IPS DF 19.7 (cell line): ENCODE results near the gene TBC1D32.
"Not testable (repeated sequence)": the region's sequence is repeated elsewhere in the genome, so short reads cannot be mapped to it uniquely, and the experiment has no call there.

Experiments used
- DNase-seq: peaks from one replicate; pipeline ENCODE4 v3.0.0-alpha.2; 2013; ENCODE audit warnings: low read depth, low spot score

Gene TBC1D32

GRCh38 chr6:121134922-121135321 is 199.4 kb downstream of the TBC1D32 start:
- DNase-seq = no peak

DNA sequence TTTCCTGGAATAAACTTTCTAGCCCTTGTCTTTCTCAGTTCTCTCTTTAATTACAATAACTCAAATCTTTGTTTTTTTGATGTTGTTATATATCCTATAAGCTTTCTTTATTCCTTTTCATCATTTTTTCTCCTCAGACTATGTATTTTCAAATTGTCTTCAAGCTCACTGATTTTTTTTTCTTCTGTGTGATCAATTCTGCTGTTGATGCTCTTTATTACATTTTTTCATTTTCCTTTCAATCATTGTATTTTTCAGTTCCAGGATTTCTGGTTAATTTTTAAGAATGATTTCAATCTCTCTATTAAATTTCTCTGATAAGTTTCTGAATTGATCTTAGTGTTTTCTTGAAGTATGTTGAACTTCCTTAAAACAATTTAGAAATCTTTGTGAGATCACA is 209.7 kb downstream of the TBC1D32 start:
- no peak for DNase-seq

- DNase-seq = no peak
Measured at GRCh38 chr6:121112356-121112755, 221.9 kb downstream of the TBC1D32 start.

DNA sequence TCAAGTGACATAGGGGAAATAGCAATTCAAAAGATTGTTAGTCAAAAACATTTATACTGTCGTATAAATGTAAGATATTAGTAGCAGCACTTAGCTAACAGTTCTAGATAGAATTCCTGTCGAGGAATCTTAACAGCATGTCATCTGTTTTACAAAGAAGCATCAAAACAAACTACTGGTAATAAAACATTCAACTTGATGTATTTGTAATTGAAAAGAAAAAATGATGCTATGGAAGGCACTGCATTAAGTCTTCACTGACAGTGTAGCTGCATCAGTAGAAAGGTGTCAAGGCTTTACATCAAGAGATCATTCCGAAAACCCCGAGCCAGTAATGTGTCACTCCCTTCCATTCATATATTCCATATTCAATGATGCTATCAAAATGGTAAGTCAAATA is 223.5 kb downstream of the TBC1D32 start:
- no peak for DNase-seq

GRCh38 chr6:121106962-121107361 is 227.3 kb downstream of the TBC1D32 start:
- no peak for DNase-seq

- DNase-seq = no peak
Measured at GRCh38 chr6:121105461-121105860, 228.8 kb downstream of the TBC1D32 start.

DNA sequence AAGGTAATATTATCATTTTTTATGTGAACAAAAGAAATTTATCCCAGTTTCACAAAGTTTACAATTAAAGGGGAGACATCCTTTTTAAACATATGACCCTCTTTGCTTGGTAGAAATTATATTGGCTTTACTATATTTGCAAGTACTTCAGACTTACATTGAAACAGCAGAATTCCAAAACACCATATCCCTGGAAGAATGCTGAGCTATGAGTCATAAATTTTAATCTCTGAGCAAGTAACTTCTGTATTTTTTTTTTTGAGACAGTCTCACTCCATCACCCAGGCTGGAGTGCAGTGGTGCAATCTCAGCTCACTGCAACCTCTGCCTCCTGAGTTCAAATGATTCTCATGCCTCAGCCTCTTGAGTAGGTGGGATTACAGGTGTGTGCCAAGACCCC is 240.4 kb downstream of the TBC1D32 start:
- no peak for DNase-seq

DNA sequence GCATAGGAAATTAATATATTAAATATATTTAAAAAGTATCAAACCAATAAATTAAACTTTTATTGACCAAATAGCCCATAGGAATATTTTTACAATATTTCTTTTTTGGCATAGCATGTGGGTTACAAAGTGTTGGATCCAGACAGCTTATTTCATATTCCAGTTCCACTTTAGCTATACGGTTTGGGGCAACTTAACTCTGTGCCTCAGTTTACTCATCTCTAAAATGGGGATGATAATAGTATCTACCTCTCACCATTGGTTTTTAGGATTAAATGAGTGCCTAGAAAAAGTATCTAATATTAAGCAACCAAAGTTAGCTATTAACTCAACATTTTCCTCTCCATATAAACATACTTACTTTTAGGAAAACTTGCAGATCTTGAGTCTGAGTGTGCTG is 243.8 kb downstream of the TBC1D32 start:
- DNase-seq = no peak

- DNase-seq = no peak
Measured at GRCh38 chr6:121086876-121087275, 247.4 kb downstream of the TBC1D32 start.

DNA sequence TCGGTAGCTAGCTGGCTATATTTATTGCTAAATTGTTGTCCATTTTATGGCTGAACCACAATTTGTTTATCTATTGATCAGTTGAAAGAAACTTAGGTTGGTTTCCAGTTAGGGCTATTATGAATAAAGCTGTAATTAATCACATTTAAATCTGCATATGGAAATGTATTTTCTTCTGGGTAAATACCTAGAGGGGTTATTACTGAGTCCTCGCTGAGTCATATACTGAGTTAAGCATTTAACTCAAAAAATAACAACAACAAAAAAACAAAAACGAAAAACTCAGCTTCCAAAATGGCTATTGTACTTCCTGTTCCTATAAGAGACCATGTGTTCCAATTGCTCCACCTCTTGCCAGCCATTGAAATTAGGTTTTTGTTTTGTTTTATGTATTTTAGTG is 258.2 kb downstream of the TBC1D32 start:
- no peak for DNase-seq

GRCh38 chr6:121068749-121069148 is 265.5 kb downstream of the TBC1D32 start:
- DNase-seq = not testable (repeated sequence)

DNA sequence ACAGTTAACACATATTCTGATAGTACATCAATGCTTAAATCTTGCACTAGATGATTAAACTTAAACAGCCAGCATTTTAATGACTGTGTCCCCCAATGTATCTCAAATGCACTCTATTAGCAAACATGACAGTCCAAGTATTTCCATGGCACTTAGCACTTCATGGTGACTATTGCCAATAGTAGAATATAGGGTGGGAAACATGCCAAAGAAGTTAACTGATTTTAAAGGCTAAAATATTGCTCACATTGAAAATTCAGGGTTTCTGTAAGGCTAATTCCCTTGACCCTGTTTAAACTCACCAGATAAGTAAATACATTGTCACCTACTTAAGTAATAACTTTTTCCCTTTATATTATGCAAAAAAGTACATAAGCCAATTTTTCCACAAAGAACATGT is 266.9 kb downstream of the TBC1D32 start:
- DNase-seq = no peak

DNA sequence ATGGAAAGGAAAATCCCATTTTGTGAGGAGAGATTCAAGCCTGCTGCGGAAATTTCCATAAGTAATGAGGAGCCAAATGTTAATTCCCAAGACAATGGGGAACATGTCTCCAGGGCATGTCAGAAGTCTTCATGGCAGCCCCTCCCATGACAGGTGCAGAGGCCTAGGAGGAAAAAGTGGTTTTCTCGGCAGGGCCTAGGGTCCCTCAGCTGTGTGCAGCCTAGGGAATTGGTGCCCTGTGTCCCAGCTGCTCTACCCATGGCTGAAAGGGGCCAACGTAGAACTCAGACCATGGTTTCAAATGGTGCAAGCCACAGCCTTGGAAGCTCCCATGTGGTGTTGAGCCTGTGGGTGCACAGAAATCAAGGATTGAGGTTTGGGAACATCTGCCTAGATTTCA is 269.9 kb downstream of the TBC1D32 start:
- DNase-seq = no peak

DNA sequence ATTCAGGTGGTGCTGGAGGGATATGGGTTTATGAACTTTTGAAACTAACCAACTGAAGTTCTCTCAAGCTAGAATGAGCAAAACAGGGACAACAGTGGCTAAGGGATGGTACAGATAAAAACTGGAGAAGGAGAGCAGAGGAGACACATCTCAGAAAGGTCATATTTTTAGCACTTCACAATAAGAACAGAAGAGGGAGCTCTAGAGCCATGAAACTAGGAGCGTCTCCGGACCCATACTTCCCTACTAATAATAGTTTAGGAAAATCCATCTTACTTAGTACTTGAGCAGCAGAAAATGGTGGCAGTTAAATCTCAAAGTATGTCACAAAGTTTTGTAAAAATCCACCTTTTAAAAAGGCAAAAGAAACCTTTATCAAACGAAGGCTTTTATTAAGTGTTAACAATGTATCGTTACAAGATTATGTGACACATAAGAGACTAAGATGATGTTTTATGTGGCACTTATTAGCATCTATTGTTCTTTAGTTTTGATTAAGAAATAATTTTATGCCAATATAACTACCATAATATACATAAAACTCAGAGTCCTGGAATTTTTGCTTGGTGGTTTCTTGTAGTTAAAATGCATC is 278.6 kb downstream of the TBC1D32 start:
- DNase-seq = no peak

DNA sequence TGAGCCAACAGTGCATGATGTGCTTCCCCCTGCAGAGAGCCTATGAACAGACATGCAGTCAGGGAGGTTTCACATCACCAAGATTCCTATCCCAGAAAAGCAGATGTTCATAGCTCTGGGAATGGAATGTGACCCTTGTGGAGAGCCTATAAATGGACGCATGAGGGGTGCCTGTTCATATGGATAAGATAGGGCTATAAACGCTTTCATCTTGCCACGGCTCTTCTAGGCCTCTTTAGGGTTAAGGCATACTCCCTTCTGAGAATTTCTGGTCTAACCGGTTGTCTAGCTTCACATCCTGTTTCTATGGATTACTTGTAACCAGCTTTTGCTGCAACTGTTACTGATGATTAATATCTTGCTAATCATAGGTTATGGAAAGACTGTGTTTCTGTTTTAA is 285.7 kb downstream of the TBC1D32 start:
- DNase-seq = not testable (repeated sequence)

DNA sequence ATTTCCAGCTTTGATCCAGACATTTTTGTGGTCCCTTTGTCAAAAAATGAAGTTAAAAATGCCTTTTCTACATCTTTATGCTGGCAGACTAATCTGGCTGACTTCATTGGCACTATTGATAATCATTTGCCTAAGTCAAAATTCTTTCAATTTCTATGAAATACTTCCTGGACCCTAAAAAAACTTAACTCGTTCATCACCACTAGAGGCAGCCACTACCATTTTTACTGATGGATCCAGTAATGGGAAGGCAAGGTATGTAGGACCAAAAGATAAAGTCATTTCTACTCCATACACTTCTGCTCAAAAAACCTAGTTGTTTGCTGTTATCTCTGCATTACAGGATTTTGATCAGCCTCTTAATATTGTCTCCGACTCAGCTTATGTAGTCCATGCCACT is 289.4 kb downstream of the TBC1D32 start:
- DNase-seq = not testable (repeated sequence)

DNA sequence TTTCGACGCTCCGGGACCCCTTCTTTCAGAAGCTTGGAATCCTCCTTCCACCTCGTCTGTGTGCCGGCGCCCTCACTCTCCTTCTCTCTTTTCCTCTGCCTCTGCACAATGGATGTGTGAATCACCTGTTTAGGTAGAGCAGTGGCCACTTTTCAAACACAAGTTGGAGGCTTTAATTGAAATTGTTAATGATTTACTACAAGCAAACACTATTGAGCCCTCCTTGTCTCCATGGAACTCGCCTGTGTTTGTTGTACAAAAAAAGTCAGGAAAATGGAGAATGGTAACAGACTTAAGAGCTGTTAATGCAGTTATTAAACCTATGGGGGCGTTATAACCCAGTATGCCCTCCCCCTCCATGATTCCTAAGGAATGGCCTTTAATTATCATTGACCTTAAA is 290.6 kb downstream of the TBC1D32 start:
- not testable (repeated sequence) for DNase-seq

GRCh38 chr6:121043211-121043610 is 291.1 kb downstream of the TBC1D32 start:
- DNase-seq = not testable (repeated sequence)

DNA sequence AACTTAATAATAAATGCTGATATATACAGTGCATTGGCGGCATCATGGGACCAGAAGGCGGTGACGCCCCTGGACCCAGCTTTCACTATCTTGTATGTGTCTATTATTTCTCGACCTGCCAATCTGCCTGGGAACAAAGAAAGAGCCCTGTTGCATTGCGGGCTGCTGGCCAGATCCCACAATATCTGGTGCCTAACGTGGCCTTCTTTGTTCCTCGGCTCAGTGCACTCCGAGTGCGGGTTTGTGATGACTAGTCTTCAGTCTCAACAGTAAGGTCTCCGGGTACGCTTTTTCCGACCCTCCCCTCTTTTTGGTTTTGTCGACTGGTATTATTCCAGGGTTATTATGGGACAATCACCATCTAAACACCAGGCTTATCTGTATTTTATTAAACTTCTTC is 291.5 kb downstream of the TBC1D32 start:
- DNase-seq = no peak

GRCh38 chr6:121040831-121041230 is 293.4 kb downstream of the TBC1D32 start:
- DNase-seq = no peak

DNA sequence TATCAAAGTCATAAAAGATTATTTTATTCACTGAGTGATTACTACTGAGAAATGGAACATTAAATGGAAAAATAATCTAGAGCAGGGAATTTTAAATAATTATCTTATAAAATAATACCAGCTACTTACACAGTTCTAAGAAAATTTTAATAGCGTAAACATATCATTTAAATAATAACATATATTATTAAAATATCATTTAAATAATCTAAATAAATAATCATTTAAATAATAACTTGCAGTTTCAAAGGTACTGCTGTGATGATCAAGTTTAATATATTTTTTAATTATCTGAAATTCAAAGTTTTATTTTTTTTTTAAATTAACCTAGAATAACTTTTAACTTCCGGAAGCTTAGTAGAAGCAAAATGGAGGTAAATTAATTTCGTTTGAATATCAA is 301.2 kb downstream of the TBC1D32 start:
- DNase-seq = no peak

DNA sequence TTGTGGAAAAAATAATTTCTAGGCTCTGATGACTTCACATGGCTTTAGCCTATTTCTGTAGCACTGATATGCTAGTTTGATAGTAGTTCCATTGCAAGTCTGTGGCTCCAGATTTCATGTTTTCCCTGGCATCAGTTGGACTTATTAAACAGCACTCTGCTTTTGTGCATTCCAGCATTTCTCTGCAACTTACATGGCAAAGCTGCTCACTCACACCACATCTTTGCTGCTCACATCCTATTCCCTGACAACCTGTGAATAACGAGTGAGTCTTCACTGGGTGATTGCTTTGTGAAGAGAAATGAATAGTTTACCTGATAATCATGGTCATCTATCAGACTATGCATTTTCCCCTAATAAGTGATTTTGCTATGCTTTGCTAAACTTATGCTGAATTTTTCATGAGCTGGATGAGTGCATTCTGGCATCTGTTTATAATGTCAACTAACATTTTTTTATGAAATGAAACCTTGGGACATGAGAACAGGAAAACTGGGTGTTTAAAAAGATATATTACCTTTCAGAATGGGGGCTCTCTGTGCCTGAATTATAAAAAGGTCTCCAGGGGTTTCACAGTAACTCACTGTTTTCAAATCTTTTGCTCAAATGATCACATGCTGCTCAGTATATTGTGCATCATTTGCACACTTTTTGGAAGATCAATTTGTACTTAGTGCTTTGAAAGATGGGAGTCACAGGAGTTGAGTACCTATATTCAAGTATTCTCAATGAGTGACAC is 301.8 kb downstream of the TBC1D32 start:
- no peak for DNase-seq
